Hindlimb muscle (tissue), 1 donor: ENCODE measurements around the gene COL16A1. TPM values are rescaled to one million over a fixed set of nuclear protein-coding genes. Genes with fewer than 3 reads are reported as not detected.
"Not testable (repeated sequence)": the region's sequence is repeated elsewhere in the genome, so short reads cannot be mapped to it uniquely, and the experiment has no call there.

Source experiments
- DNase-seq: peaks from one replicate; pipeline ENCODE4 v3.0.0-alpha.2; 2013
- polyA plus RNA-seq: library from polyadenylated mRNA; unstranded; fragments of 120-200 nt; gene quantifications from one replicate; pipeline ENCODE4 v1.2.1, GENCODE V29; 2013; ENCODE audit not compliant: insufficient read length

The COL16A1 gene
- polyA plus RNA-seq, 1 donor, result 121 TPM

GRCh38 chr1:31732751-31733289, 29.0 kb upstream of the COL16A1 start:
- no peak for DNase-seq

GRCh38 chr1:31732343-31732742, 28.5 kb upstream of the COL16A1 start:
- no peak for DNase-seq

- DNase-seq, result no peak
Observed at GRCh38 chr1:31731049-31731565, 27.3 kb upstream of the COL16A1 start.

GRCh38 chr1:31730336-31731048, 26.7 kb upstream of the COL16A1 start:
- DNase-seq, result no peak

- no peak for DNase-seq
Observed at GRCh38 chr1:31727849-31728248, 24.0 kb upstream of the COL16A1 start.

- no peak for DNase-seq
Observed at GRCh38 chr1:31727195-31727594, 23.4 kb upstream of the COL16A1 start.

- no peak for DNase-seq
Observed at GRCh38 chr1:31726715-31727114, 22.9 kb upstream of the COL16A1 start.

- DNase-seq, result no peak
Observed at GRCh38 chr1:31725777-31726535, 22.1 kb upstream of the COL16A1 start.

- no peak for DNase-seq
Observed at GRCh38 chr1:31725134-31725533, 21.3 kb upstream of the COL16A1 start.

- DNase-seq, result peak; percentile 68
Observed at GRCh38 chr1:31723828-31724359, 20.1 kb upstream of the COL16A1 start.

GRCh38 chr1:31718327-31718897, 14.6 kb upstream of the COL16A1 start:
- no peak for DNase-seq

GRCh38 chr1:31717341-31717740, 13.5 kb upstream of the COL16A1 start:
- no peak for DNase-seq

- DNase-seq, result no peak
Observed at GRCh38 chr1:31715873-31716220, 12.0 kb upstream of the COL16A1 start.

- peak; percentile 95 for DNase-seq
Observed at GRCh38 chr1:31715087-31715872, 11.5 kb upstream of the COL16A1 start.

- peak; percentile 87 for DNase-seq
Observed at GRCh38 chr1:31714442-31715086, 10.7 kb upstream of the COL16A1 start.

- DNase-seq, result peak; percentile 56
Observed at GRCh38 chr1:31712630-31713029, 8.8 kb upstream of the COL16A1 start.

GRCh38 chr1:31712068-31712467, 8.3 kb upstream of the COL16A1 start:
- no peak for DNase-seq

- DNase-seq, result no peak
Observed at GRCh38 chr1:31708324-31708723, 4.5 kb upstream of the COL16A1 start.

GRCh38 chr1:31707711-31708110, 3.9 kb upstream of the COL16A1 start:
- DNase-seq, result no peak

GRCh38 chr1:31707059-31707600, 3.3 kb upstream of the COL16A1 start:
- DNase-seq, result not testable (repeated sequence)

- no peak for DNase-seq
Observed at GRCh38 chr1:31706384-31707058, 2.7 kb upstream of the COL16A1 start.
